Omental fat pad (tissue), 4 donors: ENCODE data around the gene TRPC4. TPM values are rescaled to one million over a fixed set of nuclear protein-coding genes. Genes with fewer than 3 reads are reported as not detected.

ENCODE experiments used
- ATAC-seq: fragments of 150-250 bp; one replicate; pipeline ENCODE4 v1.9.1; 2016; ENCODE audit warnings: mild to moderate bottlenecking, moderate library complexity; ENCODE audit not compliant: low FRiP score
- DNase-seq: peaks from one replicate; pipeline ENCODE4 v3.0.0-alpha.2; 2019; ENCODE audit warnings: low spot score
- CTCF ChIP-seq, 3 donors: fragments of 450-650 bp; IDR thresholded peaks; one replicate each; pipeline ENCODE4 v1.5.1; 2016 to 2017; ENCODE audit warnings: antibody characterized with exemption in 3 of 3, mild to moderate bottlenecking in 3 of 3, moderate library complexity in 2 of 3
- total RNA-seq, 4 donors: library from RNA; depleted of rRNA; stranded (reverse); fragments of >200 nt; gene quantifications; one replicate each; pipeline ENCODE4 v1.1.0, GENCODE V29; 2016

Gene TRPC4
- total RNA-seq, 4 donors from 2014 or later, result 0.56 to 1.4 (median 0.95) TPM

- TF ChIP-seq CTCF (IDR thresholded peaks at IDR 0.05), result no peak
- no peak for DNase-seq
- no peak for ATAC-seq
Measured at GRCh38 chr13:37669845-37670244, 199.7 kb downstream of the TRPC4 start.

GRCh38 chr13:37667702-37668101 is 201.9 kb downstream of the TRPC4 start:
- no peak for TF ChIP-seq CTCF (IDR thresholded peaks at IDR 0.05)
- no peak for DNase-seq
- no peak for ATAC-seq

- ATAC-seq (no peak), DNase-seq (no peak)
- TF ChIP-seq CTCF (IDR thresholded peaks at IDR 0.05), result no peak
Measured at GRCh38 chr13:37666036-37666435, 203.5 kb downstream of the TRPC4 start.

- DNase-seq, result no peak
- no peak for TF ChIP-seq CTCF (IDR thresholded peaks at IDR 0.05)
- ATAC-seq, result no peak
Measured at GRCh38 chr13:37665420-37665819, 204.2 kb downstream of the TRPC4 start.

- ATAC-seq (no peak), DNase-seq (no peak)
- TF ChIP-seq CTCF (IDR thresholded peaks at IDR 0.05), result no peak
Measured at GRCh38 chr13:37663724-37664123, 205.8 kb downstream of the TRPC4 start.

- no peak for TF ChIP-seq CTCF (IDR thresholded peaks at IDR 0.05)
- no peak for DNase-seq
- no peak for ATAC-seq
Measured at GRCh38 chr13:37662624-37663023, 206.9 kb downstream of the TRPC4 start.

- TF ChIP-seq CTCF (IDR thresholded peaks at IDR 0.05), result no peak
- ATAC-seq (no peak), DNase-seq (no peak)
Measured at GRCh38 chr13:37657956-37658355, 211.6 kb downstream of the TRPC4 start.
